Progenitor cell of endocrine pancreas (in vitro differentiated cells): ENCODE measurements around the gene CA5A. TPM values are rescaled to one million over a fixed set of nuclear protein-coding genes. Genes with fewer than 3 reads are reported as not detected.

Experiments
- DNase-seq: peaks from one replicate; pipeline ENCODE4 v3.0.0; 2021; ENCODE audit warnings: low spot score; ENCODE audit not compliant: unreplicated experiment
- H3K27ac Mint-ChIP-seq: 2 replicates; pipeline ENCODE4 v1.8.0; 2021; ENCODE audit warnings: mild to moderate bottlenecking, moderate library complexity, mixed read lengths
- H3K27me3 Mint-ChIP-seq: 2 replicates; pipeline ENCODE4 v1.8.0; 2021; ENCODE audit warnings: mixed read lengths
- H3K36me3 Mint-ChIP-seq: 2 replicates; pipeline ENCODE4 v1.8.0; 2022; ENCODE audit warnings: mixed read lengths; ENCODE audit not compliant: insufficient read depth
- H3K4me1 Mint-ChIP-seq: 2 replicates; pipeline ENCODE4 v1.8.0; 2021; ENCODE audit warnings: low read depth, mixed read lengths
- H3K4me3 Mint-ChIP-seq: 2 replicates; pipeline ENCODE4 v1.8.0; 2021; ENCODE audit warnings: low read depth, mild to moderate bottlenecking, moderate library complexity, mixed read lengths
- H3K9me3 Mint-ChIP-seq: 2 replicates; pipeline ENCODE4 v1.8.0; 2021; ENCODE audit warnings: low read depth, mixed read lengths
- total RNA-seq: library from RNA; stranded (reverse); gene quantifications from 2 replicates; pipeline ENCODE4 v1.2.1, GENCODE V29; 2021
- TF ChIP-seq, protein P1 (sequence below): fragments of 200-600 bp; sonication (generic); IDR thresholded peaks from one replicate; pipeline ENCODE4 v1.5.0; 2021; ENCODE audit warnings: antibody characterized with exemption, mild to moderate bottlenecking; ENCODE audit not compliant: unreplicated experiment

Gene CA5A
- total RNA-seq, 1 donor from 2014 or later = 0.36 TPM

DNA sequence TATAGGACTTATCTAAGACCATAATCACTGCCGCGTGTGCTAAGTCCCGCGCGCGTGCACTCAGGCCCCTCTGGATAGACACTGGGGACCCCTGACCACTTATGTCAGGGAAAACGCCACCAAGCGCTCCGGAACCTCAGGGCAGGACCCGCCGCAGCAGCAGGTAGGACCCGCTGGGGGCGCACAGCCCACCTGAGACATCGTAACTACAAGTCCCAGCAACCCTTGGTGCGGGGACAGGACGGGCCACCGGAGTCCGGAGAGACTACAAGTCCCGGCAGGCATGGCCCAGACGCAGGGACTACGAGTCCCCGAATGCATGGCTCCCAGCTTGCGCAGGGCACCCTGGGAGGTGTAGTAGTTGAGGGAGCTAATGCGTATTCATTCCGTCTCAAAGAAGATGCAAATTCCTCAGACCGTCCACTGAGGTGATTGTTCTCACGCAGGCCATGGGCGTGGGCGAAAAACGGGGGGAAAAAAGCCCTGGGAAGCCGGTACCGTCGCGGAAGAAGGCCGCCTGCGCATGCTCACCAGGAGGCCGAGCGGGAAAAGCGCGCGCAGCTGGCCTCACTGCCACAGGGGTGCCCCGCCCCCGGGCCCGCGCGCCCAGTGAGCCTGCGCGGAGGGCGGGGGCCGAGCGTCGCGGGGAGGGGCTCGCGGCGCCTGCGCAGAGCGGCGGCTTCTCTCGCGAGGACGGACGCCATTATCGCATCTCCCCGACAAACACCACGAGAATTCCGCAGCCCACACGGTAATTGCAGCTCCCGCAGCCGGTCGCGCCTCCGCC lies 14.6 kb upstream of the CA5A start, which contains the start of gene BANP:
BANP (plus strand) TSS at position 670 of the 787 bp plus-strand sequence. CDS start 23,682 bp downstream, outside the sequence.
- TF ChIP-seq, protein P1, sequence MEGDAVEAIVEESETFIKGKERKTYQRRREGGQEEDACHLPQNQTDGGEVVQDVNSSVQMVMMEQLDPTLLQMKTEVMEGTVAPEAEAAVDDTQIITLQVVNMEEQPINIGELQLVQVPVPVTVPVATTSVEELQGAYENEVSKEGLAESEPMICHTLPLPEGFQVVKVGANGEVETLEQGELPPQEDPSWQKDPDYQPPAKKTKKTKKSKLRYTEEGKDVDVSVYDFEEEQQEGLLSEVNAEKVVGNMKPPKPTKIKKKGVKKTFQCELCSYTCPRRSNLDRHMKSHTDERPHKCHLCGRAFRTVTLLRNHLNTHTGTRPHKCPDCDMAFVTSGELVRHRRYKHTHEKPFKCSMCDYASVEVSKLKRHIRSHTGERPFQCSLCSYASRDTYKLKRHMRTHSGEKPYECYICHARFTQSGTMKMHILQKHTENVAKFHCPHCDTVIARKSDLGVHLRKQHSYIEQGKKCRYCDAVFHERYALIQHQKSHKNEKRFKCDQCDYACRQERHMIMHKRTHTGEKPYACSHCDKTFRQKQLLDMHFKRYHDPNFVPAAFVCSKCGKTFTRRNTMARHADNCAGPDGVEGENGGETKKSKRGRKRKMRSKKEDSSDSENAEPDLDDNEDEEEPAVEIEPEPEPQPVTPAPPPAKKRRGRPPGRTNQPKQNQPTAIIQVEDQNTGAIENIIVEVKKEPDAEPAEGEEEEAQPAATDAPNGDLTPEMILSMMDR = peak; percentile 74
- Mint-ChIP-seq H3K36me3 (peaks cover 3% of the 10 kb centered on the region), H3K27ac (peak within 1 kb of the TSS; percentile 100), H3K4me3 (peak within 1 kb of the TSS; percentile 99), H3K9me3 (no peaks in the 10 kb centered on the region), H3K4me1 (peaks cover 26% of the 10 kb centered on the region), H3K27me3 (no peaks in the 10 kb centered on the region)
- peak; percentile 93 for DNase-seq

DNA sequence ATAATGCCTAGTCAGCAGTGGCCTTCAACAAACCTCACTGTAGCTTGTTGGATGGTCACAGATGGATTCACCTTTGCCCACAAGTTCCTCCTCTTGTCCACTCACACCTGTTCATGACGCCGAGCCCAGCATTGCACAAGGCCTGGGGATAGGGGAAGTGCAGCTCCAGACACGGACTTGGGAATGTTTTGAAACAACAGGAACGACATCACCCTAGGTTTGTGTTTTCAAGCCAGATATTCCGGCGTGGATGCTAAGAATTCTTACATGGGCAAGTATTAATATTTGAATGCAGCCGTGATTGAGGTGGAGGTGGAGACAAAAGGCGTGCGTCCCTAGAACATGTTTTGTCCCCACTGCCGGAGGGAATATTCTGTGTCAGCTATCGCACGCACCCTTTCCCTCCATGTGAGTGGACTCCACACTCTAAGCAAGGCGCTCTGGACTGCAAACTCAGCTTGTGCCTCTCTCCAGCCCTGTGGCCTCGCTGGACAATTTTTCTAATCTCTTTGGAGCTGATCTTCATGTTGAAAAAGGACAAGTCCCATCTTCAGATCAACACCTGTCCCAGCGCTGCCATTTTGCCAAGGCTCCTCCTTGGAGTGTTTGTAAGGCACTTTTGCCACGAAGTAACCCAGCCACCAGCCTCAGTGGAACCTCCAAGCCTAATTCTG lies 12.9 kb upstream of the CA5A start:
- TF ChIP-seq, protein P1 = no peak
- peak overlapping the region; percentile 49 for H3K27ac Mint-ChIP-seq
- H3K4me3 Mint-ChIP-seq = peak overlapping the region; percentile 33

DNA sequence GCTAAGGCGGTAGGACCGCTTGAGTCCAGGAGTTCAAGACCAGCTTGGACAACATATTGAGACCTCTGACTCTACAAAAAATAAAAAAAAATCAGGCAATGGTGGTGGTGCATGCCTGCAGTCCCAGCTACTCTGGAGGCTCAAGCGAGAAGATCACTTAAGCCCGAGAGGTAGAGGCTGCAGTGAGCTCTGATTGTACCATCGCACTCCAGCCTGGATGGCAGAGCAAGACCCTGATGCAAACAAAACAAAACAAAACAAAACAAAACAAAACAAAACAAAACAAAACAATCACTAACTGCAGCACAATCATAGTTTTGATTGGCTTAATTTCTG lies 12.4 kb upstream of the CA5A start:
- DNase-seq = no peak
- H3K4me1 Mint-ChIP-seq = peaks cover 38% of the 10 kb centered on the region
- H3K9me3 Mint-ChIP-seq = no peaks in the 10 kb centered on the region
- no peaks in the 10 kb centered on the region for H3K27me3 Mint-ChIP-seq
- H3K4me3 Mint-ChIP-seq = no peak overlapping the region
- peaks cover 3% of the 10 kb centered on the region for H3K36me3 Mint-ChIP-seq
- peak overlapping the region; percentile 53 for H3K27ac Mint-ChIP-seq
- TF ChIP-seq, protein P1 = no peak

More for the DNA sequence above, 12.9 kb upstream of the CA5A start:
- H3K4me1 Mint-ChIP-seq = peaks cover 38% of the 10 kb centered on the region
- H3K27me3 Mint-ChIP-seq = no peaks in the 10 kb centered on the region
- DNase-seq = no peak
- H3K9me3 Mint-ChIP-seq = no peaks in the 10 kb centered on the region
- H3K36me3 Mint-ChIP-seq = peaks cover 3% of the 10 kb centered on the region

DNA sequence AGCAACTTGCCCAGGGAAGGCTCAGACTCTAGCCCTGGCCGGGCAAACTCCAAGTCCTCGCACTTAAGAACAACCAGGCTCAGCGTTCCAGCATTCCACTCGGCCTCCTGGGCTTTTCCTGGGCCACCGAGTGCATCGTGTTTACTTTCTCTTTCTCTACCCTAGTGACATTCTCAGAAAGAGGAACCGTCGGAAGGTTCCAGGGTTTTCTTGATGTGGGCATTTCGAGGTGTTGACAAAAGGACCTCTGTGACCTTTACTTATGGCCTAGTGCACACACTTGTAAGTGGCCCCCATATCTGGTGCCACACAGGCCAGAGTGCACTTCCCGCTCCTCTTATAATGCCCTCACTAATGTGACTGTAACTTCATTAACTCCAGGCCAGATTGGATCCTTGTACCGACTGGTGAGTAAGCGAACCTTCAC lies 11.8 kb upstream of the CA5A start:
- Mint-ChIP-seq H3K9me3 (no peaks in the 10 kb centered on the region), H3K27me3 (no peaks in the 10 kb centered on the region)

More for the DNA sequence above, 11.8 kb upstream of the CA5A start:
- H3K27ac Mint-ChIP-seq = peak overlapping the region; percentile 87
- H3K36me3 Mint-ChIP-seq = peaks cover 3% of the 10 kb centered on the region
- H3K4me3 Mint-ChIP-seq = no peak overlapping the region
- H3K4me1 Mint-ChIP-seq = peaks cover 35% of the 10 kb centered on the region
- no peak for DNase-seq
- TF ChIP-seq, protein P1 = no peak
